K562 treated with DMSO at 1 percent for 4 hours (cell line): Measurements from ENCODE around the gene KRTAP1-4. TPM values are rescaled to one million over a fixed set of nuclear protein-coding genes. Genes with fewer than 3 reads are reported as not detected.

Source experiments
- total RNA-seq: library from RNA; unstranded; fragments of 300-600 nt; gene quantifications from 2 replicates; pipeline ENCODE4 v1.2.3, GENCODE V29; 2022; ENCODE audit not compliant: insufficient read depth

Gene KRTAP1-4
- not detected in 2 replicates for total RNA-seq

GRCh38 chr17:41029633-41030245 lies at the start of gene KRTAP1-4:
KRTAP1-4 (minus strand) TSS chr17:41030195; CDS start chr17:41030078, 117 bp downstream.

GRCh38 chr17:41065829-41066624 lies 36.0 kb upstream of the KRTAP1-4 start, which contains the start of gene KRTAP2-4:
KRTAP2-4 (minus strand) TSS chr17:41065879; CDS start chr17:41065845, 34 bp downstream.

GRCh38 chr17:41060052-41060604 lies 30.1 kb upstream of the KRTAP1-4 start, which contains the start of gene KRTAP2-3:
KRTAP2-3 (minus strand) TSS chr17:41060114; CDS start chr17:41060050, 64 bp downstream.

GRCh38 chr17:41055130-41055529 lies 25.1 kb upstream of the KRTAP1-4 start, which contains the start of gene KRTAP2-2:
KRTAP2-2 (minus strand) TSS chr17:41055230; CDS start chr17:41055211, 19 bp downstream.

GRCh38 chr17:41046735-41047465 lies 16.9 kb upstream of the KRTAP1-4 start, which contains the start of gene KRTAP2-1:
KRTAP2-1 (minus strand) TSS chr17:41047316; CDS start chr17:41047267, 49 bp downstream.

GRCh38 chr17:41040783-41041571 lies 11.0 kb upstream of the KRTAP1-4 start, which contains the start of gene KRTAP1-1:
KRTAP1-1 (minus strand) TSS chr17:41041450; CDS start chr17:41041397, 53 bp downstream.

GRCh38 chr17:41034346-41034935 lies 4.4 kb upstream of the KRTAP1-4 start, which contains the start of gene KRTAP1-3:
KRTAP1-3 (minus strand) TSS chr17:41034874; CDS start chr17:41034821, 53 bp downstream.

GRCh38 chr17:41026715-41027471 lies 3.1 kb downstream of the KRTAP1-4 start, which contains the start of gene KRTAP1-5:
KRTAP1-5 (minus strand) TSS chr17:41027208; CDS start chr17:41027155, 53 bp downstream.

GRCh38 chr17:41008811-41009210 lies 21.2 kb downstream of the KRTAP1-4 start, which contains the start of gene KRTAP3-1:
KRTAP3-1 (minus strand) TSS chr17:41009128; CDS start chr17:41009074, 54 bp downstream.

GRCh38 chr17:40999563-40999962 lies 30.4 kb downstream of the KRTAP1-4 start, which contains the start of gene KRTAP3-2:
KRTAP3-2 (minus strand) TSS chr17:40999906; CDS start chr17:40999853, 53 bp downstream.

GRCh38 chr17:40993839-40994238 lies 36.2 kb downstream of the KRTAP1-4 start, which contains the start of gene KRTAP3-3:
KRTAP3-3 (minus strand) TSS chr17:40994164; CDS start chr17:40994097, 67 bp downstream.

GRCh38 chr17:40984226-40984625 lies 45.8 kb downstream of the KRTAP1-4 start, which contains the start of gene KRT40:
KRT40 (minus strand) TSS chr17:40984326; CDS start chr17:40984273, 53 bp downstream.

Other genes with a start within 250 kb of the KRTAP1-4 start
- gene KRT27, start 247.6 kb downstream of the KRTAP1-4 start, total RNA-seq = not detected in 2 replicates
- gene KRT28, start 230.2 kb downstream of the KRTAP1-4 start, total RNA-seq = not detected in 2 replicates
- 46.6 and 60.8 TPM in 2 replicates for gene KRT10, start 207.6 kb downstream of the KRTAP1-4 start, total RNA-seq
- 5.7 and 8.8 TPM in 2 replicates for gene KRT12, start 163.0 kb downstream of the KRTAP1-4 start, total RNA-seq
- not detected in 2 replicates for gene KRT20, start 145.0 kb downstream of the KRTAP1-4 start, total RNA-seq
- gene KRT23, start 92.5 kb downstream of the KRTAP1-4 start, total RNA-seq = not detected in 2 replicates
- gene KRT39, start 63.2 kb downstream of the KRTAP1-4 start, total RNA-seq = not detected in 2 replicates
- not detected in 2 replicates for gene KRT40, start 45.9 kb downstream of the KRTAP1-4 start, total RNA-seq
- gene KRTAP3-3, start 36.0 kb downstream of the KRTAP1-4 start, total RNA-seq = not detected in 2 replicates
- gene KRTAP3-2, start 30.3 kb downstream of the KRTAP1-4 start, total RNA-seq = not detected in 2 replicates
- not detected in 2 replicates for gene KRTAP3-1, start 21.1 kb downstream of the KRTAP1-4 start, total RNA-seq
- gene KRTAP1-5, start 3.0 kb downstream of the KRTAP1-4 start, total RNA-seq = not detected in 2 replicates
- not detected in 2 replicates for gene KRTAP1-3, start 4.7 kb upstream of the KRTAP1-4 start, total RNA-seq
- gene KRTAP1-1, start 11.3 kb upstream of the KRTAP1-4 start, total RNA-seq = not detected in 2 replicates
- not detected in 2 replicates for gene KRTAP2-1, start 17.1 kb upstream of the KRTAP1-4 start, total RNA-seq
- gene KRTAP2-2, start 25.0 kb upstream of the KRTAP1-4 start, total RNA-seq = not detected in 2 replicates
- not detected in 2 replicates for gene KRTAP2-3, start 29.9 kb upstream of the KRTAP1-4 start, total RNA-seq
- gene KRTAP2-4, start 35.7 kb upstream of the KRTAP1-4 start, total RNA-seq = not detected in 2 replicates
- gene KRTAP4-7, start 54.0 kb upstream of the KRTAP1-4 start, total RNA-seq = not detected in 2 replicates
- not detected in 2 replicates for gene KRTAP4-8, start 67.9 kb upstream of the KRTAP1-4 start, total RNA-seq
- not detected in 2 replicates for gene KRTAP4-16, start 72.0 kb upstream of the KRTAP1-4 start, total RNA-seq
- not detected in 2 replicates for gene KRTAP4-9, start 75.2 kb upstream of the KRTAP1-4 start, total RNA-seq
- not detected in 2 replicates for gene KRTAP4-11, start 88.2 kb upstream of the KRTAP1-4 start, total RNA-seq
- not detected in 2 replicates for gene KRTAP4-12, start 94.0 kb upstream of the KRTAP1-4 start, total RNA-seq
- not detected in 2 replicates for gene KRTAP4-6, start 110.3 kb upstream of the KRTAP1-4 start, total RNA-seq
- gene KRTAP4-5, start 119.6 kb upstream of the KRTAP1-4 start, total RNA-seq = not detected in 2 replicates
- gene KRTAP4-4, start 130.6 kb upstream of the KRTAP1-4 start, total RNA-seq = not detected in 2 replicates
- gene KRTAP4-3, start 138.0 kb upstream of the KRTAP1-4 start, total RNA-seq = not detected in 2 replicates
- not detected in 2 replicates for gene KRTAP4-2, start 148.0 kb upstream of the KRTAP1-4 start, total RNA-seq
- gene KRTAP4-1, start 154.7 kb upstream of the KRTAP1-4 start, total RNA-seq = not detected in 2 replicates
- not detected in 2 replicates for gene KRTAP9-1, start 159.7 kb upstream of the KRTAP1-4 start, total RNA-seq
- not detected in 2 replicates for gene KRTAP9-2, start 196.5 kb upstream of the KRTAP1-4 start, total RNA-seq
- not detected in 2 replicates for gene KRTAP9-3, start 202.3 kb upstream of the KRTAP1-4 start, total RNA-seq
- gene KRTAP9-8, start 207.8 kb upstream of the KRTAP1-4 start, total RNA-seq = not detected in 2 replicates
- not detected in 2 replicates for gene KRTAP9-4, start 219.5 kb upstream of the KRTAP1-4 start, total RNA-seq
- gene KRTAP9-9, start 225.2 kb upstream of the KRTAP1-4 start, total RNA-seq = not detected in 2 replicates
- gene KRTAP9-6, start 235.2 kb upstream of the KRTAP1-4 start, total RNA-seq = not detected in 2 replicates
- not detected in 2 replicates for gene KRTAP9-7, start 245.5 kb upstream of the KRTAP1-4 start, total RNA-seq